OCI-LY3 (cell line): ENCODE measurements around the gene COL4A2.

Source experiments
- EZH2phosphoT487 ChIP-seq: fragments of 200-600 bp; shearing (Covaris generic); IDR thresholded peaks from 2 replicates; pipeline ENCODE4 v1.6.1; 2018; ENCODE audit warnings: antibody characterized with exemption, mixed run types, low read depth
- TF ChIP-seq, protein P1 (sequence below): fragments of 200-600, 300-600 bp; sonication (generic); IDR thresholded peaks from 2 replicates; pipeline ENCODE4 v1.5.1; 2014; ENCODE audit warnings: antibody characterized with exemption, low read length, low read depth

DNA sequence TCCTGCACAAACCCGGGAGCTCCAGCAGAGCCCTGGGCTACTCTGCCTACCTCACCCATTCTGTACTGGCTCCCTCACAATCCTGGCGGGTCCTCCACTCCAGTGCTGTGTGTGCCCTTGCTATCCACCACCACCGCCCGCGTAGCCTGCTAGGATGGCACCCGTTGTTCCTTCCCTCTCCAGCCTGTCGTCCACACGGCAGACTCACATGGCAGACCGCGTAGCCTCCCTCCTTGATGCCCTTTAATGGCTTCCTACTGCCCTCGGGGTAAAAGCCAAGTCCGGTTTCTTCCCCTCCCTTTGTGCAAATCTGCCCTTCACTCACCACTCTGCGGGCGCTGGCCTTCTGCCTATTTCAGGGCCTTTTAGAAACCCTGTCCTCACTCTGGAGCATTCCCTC lies 147.9 kb downstream of the COL4A2 start:
- TF ChIP-seq, protein P1, sequence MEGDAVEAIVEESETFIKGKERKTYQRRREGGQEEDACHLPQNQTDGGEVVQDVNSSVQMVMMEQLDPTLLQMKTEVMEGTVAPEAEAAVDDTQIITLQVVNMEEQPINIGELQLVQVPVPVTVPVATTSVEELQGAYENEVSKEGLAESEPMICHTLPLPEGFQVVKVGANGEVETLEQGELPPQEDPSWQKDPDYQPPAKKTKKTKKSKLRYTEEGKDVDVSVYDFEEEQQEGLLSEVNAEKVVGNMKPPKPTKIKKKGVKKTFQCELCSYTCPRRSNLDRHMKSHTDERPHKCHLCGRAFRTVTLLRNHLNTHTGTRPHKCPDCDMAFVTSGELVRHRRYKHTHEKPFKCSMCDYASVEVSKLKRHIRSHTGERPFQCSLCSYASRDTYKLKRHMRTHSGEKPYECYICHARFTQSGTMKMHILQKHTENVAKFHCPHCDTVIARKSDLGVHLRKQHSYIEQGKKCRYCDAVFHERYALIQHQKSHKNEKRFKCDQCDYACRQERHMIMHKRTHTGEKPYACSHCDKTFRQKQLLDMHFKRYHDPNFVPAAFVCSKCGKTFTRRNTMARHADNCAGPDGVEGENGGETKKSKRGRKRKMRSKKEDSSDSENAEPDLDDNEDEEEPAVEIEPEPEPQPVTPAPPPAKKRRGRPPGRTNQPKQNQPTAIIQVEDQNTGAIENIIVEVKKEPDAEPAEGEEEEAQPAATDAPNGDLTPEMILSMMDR = no peak
- no peak for TF ChIP-seq EZH2phosphoT487
